Ovary (tissue), 9 donors: ENCODE data around the gene NANOS1. TPM values are rescaled to one million over a fixed set of nuclear protein-coding genes. Genes with fewer than 3 reads are reported as not detected.

ENCODE experiments used
- DNase-seq, 5 donors: peaks; one replicate each; pipeline ENCODE4 v3.0.0-alpha.2; 2019 to 2020
- H3K27ac ChIP-seq, 2 donors: fragments of 200-600 bp; one replicate each; pipeline versions ENCODE4 v1.5.1 to v1.8.0; 2019 to 2022
- H3K27me3 ChIP-seq: fragments of 200-600 bp; one replicate; pipeline ENCODE4 v1.8.0; 2022
- H3K36me3 ChIP-seq: fragments of 200-600 bp; sonication (generic); one replicate; pipeline ENCODE4 v1.5.1; 2019
- H3K4me1 ChIP-seq: one replicate; pipeline ENCODE4 v1.8.1; 2013; ENCODE audit warnings: mild to moderate bottlenecking, moderate library complexity; ENCODE audit not compliant: insufficient read depth
- H3K4me3 ChIP-seq: fragments of 200-600 bp; sonication (generic); one replicate; pipeline ENCODE4 v1.5.1; 2017
- H3K9me3 ChIP-seq, 2 donors: fragments of 200-600 bp in 1 of 2; sonication (generic) in 1 of 2; one replicate each; pipeline versions ENCODE4 v1.5.1 to v1.8.1; 2013 to 2019; ENCODE audit warnings: mild to moderate bottlenecking in 1 of 2, moderate library complexity in 1 of 2
- CTCF ChIP-seq, 3 donors: fragments of 450-650 bp in 2 of 3; fragments of 200-600 bp in 1 of 3; IDR thresholded peaks; one replicate each; pipeline versions ENCODE4 v1.5.1 to v1.8.0; 2016 to 2022; ENCODE audit warnings: antibody characterized with exemption in 3 of 3, mild to moderate bottlenecking in 1 of 3
- EP300 ChIP-seq: sonication (generic); formaldehyde crosslinking; IDR thresholded peaks from one replicate; pipeline ENCODE4 v1.6.1; 2017; ENCODE audit warnings: antibody characterized with exemption
- POLR2A ChIP-seq: fragments of 450-650 bp; IDR thresholded peaks from one replicate; pipeline ENCODE4 v1.6.1; 2017; ENCODE audit warnings: antibody characterized with exemption, mild to moderate bottlenecking, moderate library complexity
- WGBS, 3 donors: extraction: QIAGEN DNeasy Blood & Tissue Kit in 1 of 3; methylation state at CpG; one replicate each; pipeline versions ENCODE4 v1.1.5 to v1.1.7; 2013 to 2017; 5-methylcytosine and 5-hydroxymethylcytosine counted together
- intact Hi-C, 4 donors: fragments of 100-400 bp; cut with DNase I; formaldehyde crosslinking; loops; one replicate each; pipeline versions ENCODE4 v1.11.0 to v1.15.1; 2022 to 2023
- polyA plus RNA-seq, 2 donors: library from polyadenylated mRNA; stranded (reverse); fragments of 200-250 nt in 1 of 2; fragments of 350-450 nt in 1 of 2; fragmentation: Illumina TruSeq in 1 of 2; extraction: RNeasy Lipid Tissue Mini Kit (QIAGEN cat#74804) in 1 of 2; gene quantifications; one replicate each; pipeline ENCODE4 v1.2.3, GENCODE V29; 2013 to 2014
- total RNA-seq, 7 donors: library from RNA; depleted of rRNA in 2 of 7; stranded (reverse); fragments of >200 nt in 2 of 7; fragmentation: NEBNext Ultra II Directional in 3 of 7; extraction: Animal tissue kit (Norgen Biotek cat#: 25700) in 3 of 7; gene quantifications; one replicate each; pipeline versions ENCODE4 v1.1.0 to v1.2.4, GENCODE V29; 2016 to 2023
- donor health status: DM: no; HTN: no; CAD: no; lungs with moderate emphysema.
- donor health status: DM: no; HTN: no; CAD: no.
- donor health status: Bipolar disorder and iron deficiency.
- donor health status: DM: yes; HTN: yes; CAD: no.
- donor health status: DM: no; HTN: no; CAD: no.
- donor health status: DM: yes; HTN: yes; CAD: no.

The NANOS1 gene
- total and polyA plus RNA-seq, 9 donors = 0.15 to 7.0 (median 0.79) TPM

DNA sequence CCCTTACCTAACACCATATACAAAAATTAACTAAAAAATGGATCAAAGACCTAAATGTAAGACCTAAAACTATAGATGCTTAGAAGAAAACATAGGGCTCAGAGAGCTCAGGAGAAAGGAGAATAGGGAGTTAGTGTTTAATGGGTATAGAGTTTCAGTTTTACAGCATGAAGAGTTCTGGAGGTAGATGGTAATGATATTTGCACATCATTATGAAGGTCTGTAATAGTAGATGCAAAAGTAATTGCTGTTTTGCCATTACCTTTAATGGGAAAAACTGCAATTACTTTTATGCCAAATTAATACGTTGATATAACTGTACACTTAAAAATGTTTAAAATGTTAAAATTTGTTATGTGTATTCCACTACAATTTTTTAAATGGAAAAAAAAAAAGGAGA, 39.2 kb upstream of the NANOS1 start:
- Histone ChIP-seq H3K36me3 (no peaks in the 10 kb centered on the region), H3K27ac (no peak overlapping the region), H3K9me3 (no peaks in the 10 kb centered on the region), H3K4me3 (no peak overlapping the region), H3K27me3 (no peaks in the 10 kb centered on the region), H3K4me1 (no peaks in the 10 kb centered on the region)
- DNase-seq = no peak
- intact Hi-C loops = no loop called here
- WGBS, 3 donors = 74 to 88% (median 82%) methylated on average over 1 of the region's 1 CpG
- TF ChIP-seq POLR2A = no peak
- no peak for TF ChIP-seq CTCF (IDR thresholded peaks at IDR 0.05)
- no peak for TF ChIP-seq EP300

GRCh38 chr10:118992496-118992895, 37.0 kb upstream of the NANOS1 start:
- DNase-seq = no peak
- TF ChIP-seq EP300 (no peak), CTCF (IDR thresholded peaks at IDR 0.05) (no peak), POLR2A (no peak)

GRCh38 chr10:118993214-118993613, 36.3 kb upstream of the NANOS1 start:
- DNase-seq = no peak
- TF ChIP-seq EP300 (no peak), CTCF (IDR thresholded peaks at IDR 0.05) (no peak), POLR2A (no peak)
- Histone ChIP-seq H3K27ac (no peak overlapping the region), H3K36me3 (no peaks in the 10 kb centered on the region), H3K4me3 (no peak overlapping the region), H3K4me1 (no peaks in the 10 kb centered on the region), H3K27me3 (no peaks in the 10 kb centered on the region), H3K9me3 (no peaks in the 10 kb centered on the region)
- intact Hi-C loops = no loop called here
- 79 to 88% (median 83%) methylated on average over 3 of the region's 3 CpGs for WGBS, 3 donors

More at GRCh38 chr10:118992496-118992895, 37.0 kb upstream of the NANOS1 start:
- no peaks in the 10 kb centered on the region for H3K4me1 ChIP-seq
- no peaks in the 10 kb centered on the region for H3K27me3 ChIP-seq
- WGBS, 3 donors = 66 to 79% (median 72%) methylated on average over 2 of the region's 2 CpGs
- no peaks in the 10 kb centered on the region for H3K9me3 ChIP-seq
- intact Hi-C loops = no loop called here
- H3K4me3 ChIP-seq = no peak overlapping the region
- H3K27ac ChIP-seq = no peak overlapping the region
- H3K36me3 ChIP-seq = no peaks in the 10 kb centered on the region

GRCh38 chr10:118994321-118994720, 35.2 kb upstream of the NANOS1 start:
- Histone ChIP-seq H3K27ac (no peak overlapping the region), H3K4me3 (no peak overlapping the region), H3K4me1 (no peaks in the 10 kb centered on the region), H3K36me3 (no peaks in the 10 kb centered on the region), H3K27me3 (no peaks in the 10 kb centered on the region), H3K9me3 (no peaks in the 10 kb centered on the region)
- 39 to 77% (median 76%) methylated on average over 2 of the region's 2 CpGs for WGBS, 3 donors
- no peak for DNase-seq
- TF ChIP-seq CTCF (IDR thresholded peaks at IDR 0.05) = no peak
- no peak for TF ChIP-seq POLR2A
- TF ChIP-seq EP300 = no peak
- intact Hi-C loops = no loop called here
